IMR-90 (cell line): ENCODE measurements around the gene XPC. TPM values are rescaled to one million over a fixed set of nuclear protein-coding genes. Genes with fewer than 3 reads are reported as not detected.

ENCODE experiments used
- ATAC-seq: fragments of 200-7000 bp; cut with Tn5 transposase; 2 replicates; pipeline ENCODE4 v1.9.1; 2020; ENCODE audit warnings: low read depth, mild to moderate bottlenecking, moderate library complexity
- BruUV-seq: library from RNA; stranded (reverse); fragments of 400-500 nt; replicated peaks from 2 replicates; lab custom pipeline; 2021; lab: Mats Ljungman, UMichigan
- CTCF ChIA-PET: fragments of 300-600 bp; formaldehyde crosslinking; extraction: SDS; loops from one replicate; lab custom pipeline; 2021; ENCODE audit warnings: antibody characterized with exemption; lab: Yijun Ruan, JAX
- POLR2A ChIA-PET: fragments of 300-600 bp; sonication (Branson Sonifier 250); formaldehyde crosslinking; loops from one replicate; lab custom pipeline; 2022; ENCODE audit warnings: antibody characterized with exemption; ENCODE audit not compliant: unreplicated experiment; lab: Charles Lee
- DNase-seq: peaks from one replicate; pipeline ENCODE4 v3.0.0; 2013
- H2AFZ ChIP-seq: replicated peaks from 2 replicates; pipeline ENCODE3; 2013; ENCODE audit warnings: low read length, mild to moderate bottlenecking; ENCODE audit not compliant: poor library complexity
- H2AK5ac ChIP-seq: 2 replicates; pipeline ENCODE4 v1.6.1; 2013; ENCODE audit warnings: low read depth, low read length, inconsistent platforms
- H2AK9ac ChIP-seq: replicated peaks from 2 replicates; pipeline ENCODE3; 2013; ENCODE audit warnings: mild to moderate bottlenecking, low read depth, low read length, moderate library complexity; ENCODE audit not compliant: poor library complexity
- H2BK120ac ChIP-seq: 2 replicates; pipeline ENCODE4 v1.6.1; 2013; ENCODE audit warnings: low read depth, low read length, inconsistent platforms
- H2BK15ac ChIP-seq: 3 replicates; pipeline ENCODE4 v1.6.1; 2013; ENCODE audit warnings: low read depth, low read length, inconsistent platforms
- H2BK20ac ChIP-seq: 2 replicates; pipeline ENCODE4 v1.6.1; 2013; ENCODE audit warnings: low read depth, mild to moderate bottlenecking, inconsistent platforms, low read length, moderate library complexity
- H2BK5ac ChIP-seq: 2 replicates; pipeline ENCODE4 v1.6.1; 2013; ENCODE audit warnings: mild to moderate bottlenecking, low read depth, low read length, inconsistent platforms; ENCODE audit not compliant: poor library complexity, severe bottlenecking
- H3K14ac ChIP-seq: replicated peaks from 2 replicates; pipeline ENCODE4 v1.6.1; 2013; ENCODE audit warnings: low read depth, low read length, inconsistent platforms
- H3K18ac ChIP-seq: 2 replicates; pipeline ENCODE4 v1.6.1; 2013; ENCODE audit warnings: low read depth, low read length, control low read depth
- H3K23ac ChIP-seq: 2 replicates; pipeline ENCODE4 v1.6.1; 2013; ENCODE audit warnings: low read depth, low read length, inconsistent platforms
- H3K27ac ChIP-seq: 2 replicates; pipeline ENCODE4 v1.5.1; 2013; ENCODE audit warnings: mild to moderate bottlenecking, control low read depth, low read length; ENCODE audit not compliant: insufficient read depth
- H3K27me3 ChIP-seq: 2 replicates; pipeline ENCODE4 v1.6.1; 2013; ENCODE audit warnings: low read length; ENCODE audit not compliant: control insufficient read depth, insufficient read depth
- H3K36me3 ChIP-seq: 2 replicates; pipeline ENCODE4 v1.6.1; 2013; ENCODE audit warnings: low read length, mixed read lengths; ENCODE audit not compliant: control insufficient read depth, insufficient read depth
- H3K4ac ChIP-seq: 2 replicates; pipeline ENCODE4 v1.6.1; 2013; ENCODE audit warnings: low read depth, low read length, inconsistent platforms
- H3K4me1 ChIP-seq: 2 replicates; pipeline ENCODE4 v1.6.1; 2013; ENCODE audit warnings: low read length, mixed read lengths; ENCODE audit not compliant: control insufficient read depth, insufficient read depth
- H3K4me2 ChIP-seq: 2 replicates; pipeline ENCODE4 v1.6.1; 2013; ENCODE audit warnings: low read depth, mild to moderate bottlenecking, control low read depth, low read length, moderate library complexity
- H3K4me3 ChIP-seq: 2 replicates; pipeline ENCODE4 v1.5.1; 2013; ENCODE audit warnings: low read depth, mild to moderate bottlenecking, control low read depth, low read length, moderate library complexity; ENCODE audit not compliant: insufficient read depth
- H3K56ac ChIP-seq: 2 replicates; pipeline ENCODE4 v1.6.1; 2013; ENCODE audit warnings: low read length, inconsistent platforms; ENCODE audit not compliant: insufficient read depth; ENCODE audit errors: extremely low read depth
- H3K79me1 ChIP-seq, 2 experiments: 2 replicates each; pipeline ENCODE4 v1.6.1; 2013; ENCODE audit warnings: low read length in 2 of 2, inconsistent platforms in 1 of 2, low read depth in 1 of 2
- H3K9ac ChIP-seq: 2 replicates; pipeline ENCODE4 v1.6.1; 2013; ENCODE audit warnings: low read depth, low read length, control low read depth
- H3K9me1 ChIP-seq: 2 replicates; pipeline ENCODE4 v1.6.1; 2013; ENCODE audit warnings: low read length, inconsistent platforms; ENCODE audit not compliant: insufficient read depth
- H3K9me3 ChIP-seq: 2 replicates; pipeline ENCODE4 v1.6.1; 2013; ENCODE audit warnings: low read length; ENCODE audit not compliant: control insufficient read depth, insufficient read depth
- H4K20me1 ChIP-seq: 2 replicates; pipeline ENCODE4 v1.6.1; 2013; ENCODE audit warnings: low read length, inconsistent platforms; ENCODE audit not compliant: insufficient read depth
- H4K5ac ChIP-seq: 2 replicates; pipeline ENCODE4 v1.6.1; 2013; ENCODE audit warnings: mild to moderate bottlenecking, low read depth, low read length, control low read depth
- H4K8ac ChIP-seq, 2 experiments: 2 replicates each; pipeline ENCODE4 v1.6.1; 2013; ENCODE audit warnings: low read depth in 2 of 2, low read length in 2 of 2, control low read depth in 1 of 2, inconsistent platforms in 1 of 2
- H4K91ac ChIP-seq: 2 replicates; pipeline ENCODE4 v1.6.1; 2013; ENCODE audit warnings: low read depth, low read length, inconsistent platforms; ENCODE audit not compliant: insufficient read depth
- BHLHE40 ChIP-seq: fragments of 150-350 bp; IDR thresholded peaks from 2 replicates; pipeline ENCODE4 v1.6.1; 2016; ENCODE audit warnings: mild to moderate bottlenecking, low read depth, low read length
- CEBPB ChIP-seq: IDR thresholded peaks from 2 replicates; pipeline ENCODE4 v1.6.1; 2012; ENCODE audit warnings: low read depth, low read length, improper control_type of control experiment
- CHD1 ChIP-seq: IDR thresholded peaks from 2 replicates; pipeline ENCODE4 v1.6.1; 2012; ENCODE audit warnings: low read depth, low read length, improper control_type of control experiment
- ELK1 ChIP-seq: fragments of 150-350 bp; IDR thresholded peaks from 2 replicates; pipeline ENCODE4 v1.6.1; 2016; ENCODE audit warnings: low read depth, mild to moderate bottlenecking, low read length, moderate library complexity, borderline replicate concordance
- FOS ChIP-seq: fragments of 150-350 bp; IDR thresholded peaks from 2 replicates; pipeline ENCODE4 v1.6.1; 2016; ENCODE audit warnings: low read depth, low read length
- MAFK ChIP-seq: IDR thresholded peaks from 2 replicates; pipeline ENCODE4 v1.6.1; 2012; ENCODE audit warnings: low read depth, low read length, improper control_type of control experiment
- MAZ ChIP-seq: IDR thresholded peaks from 2 replicates; pipeline ENCODE4 v1.6.1; 2012; ENCODE audit warnings: low read depth, mild to moderate bottlenecking, low read length, improper control_type of control experiment, moderate library complexity, borderline replicate concordance
- MXI1 ChIP-seq: IDR thresholded peaks from 2 replicates; pipeline ENCODE4 v1.6.1; 2012; ENCODE audit warnings: low read depth, mild to moderate bottlenecking, low read length, moderate library complexity, borderline replicate concordance
- NFE2L2 ChIP-seq: fragments of 150-350 bp; IDR thresholded peaks from 2 replicates; pipeline ENCODE4 v1.6.1; 2016; ENCODE audit warnings: low read depth, mild to moderate bottlenecking, low read length
- POLR2A ChIP-seq: IDR thresholded peaks from 2 replicates; pipeline ENCODE4 v1.6.1; 2012; ENCODE audit warnings: mild to moderate bottlenecking, low read depth, low read length
- RAD21 ChIP-seq: IDR thresholded peaks from 2 replicates; pipeline ENCODE4 v1.6.1; 2012; ENCODE audit warnings: low read length, improper control_type of control experiment
- RCOR1 ChIP-seq: IDR thresholded peaks from 2 replicates; pipeline ENCODE4 v1.6.1; 2012; ENCODE audit warnings: mild to moderate bottlenecking, low read length, improper control_type of control experiment; ENCODE audit not compliant: insufficient replicate concordance
- RFX5 ChIP-seq: IDR thresholded peaks from 2 replicates; pipeline ENCODE4 v1.8.0; 2012; ENCODE audit warnings: low read depth, mild to moderate bottlenecking, low read length, moderate library complexity
- SMC3 ChIP-seq: fragments of 150-350 bp; IDR thresholded peaks from 2 replicates; pipeline ENCODE4 v1.6.1; 2016; ENCODE audit warnings: low read depth, mild to moderate bottlenecking, antibody characterized with exemption, low read length, moderate library complexity
- USF2 ChIP-seq: fragments of 150-350 bp; IDR thresholded peaks from 2 replicates; pipeline ENCODE4 v1.6.1; 2017; ENCODE audit warnings: mild to moderate bottlenecking, antibody characterized with exemption, low read length, low read depth
- WGBS, 2 experiments: methylation state at CpG; one replicate each; pipeline versions ENCODE4 v1.1.5 to v1.1.7; 2013; ENCODE audit warnings: missing lambda C conversion rate in 2 of 2; ENCODE audit not compliant: insufficient read length in 1 of 2; ENCODE audit errors: extremely low coverage in 2 of 2; 5-methylcytosine and 5-hydroxymethylcytosine counted together
- dilution Hi-C: fragments of 300-500 bp; cut with HindIII; formaldehyde crosslinking; loops from one replicate; pipeline ENCODE4 v1.14.3; 2018; ENCODE audit warnings: low sequenced_read_pairs; ENCODE audit not compliant: unreplicated experiment
- in situ Hi-C: fragments of 300-500 bp; cut with MboI; formaldehyde crosslinking; loops from 3 replicates; pipeline ENCODE4 v1.14.3; 2019; ENCODE audit warnings: low sequenced_read_pairs, inconsistent platforms, mixed read lengths
- intact Hi-C: fragments of 100-400 bp; cut with micrococcal nuclease; formaldehyde crosslinking; loops from 2 replicates; pipeline ENCODE4 v1.10.0; 2022
- polyA plus RNA-seq, 3 experiments: library from polyadenylated mRNA; depleted of rRNA; stranded (reverse); fragments of >200 nt; gene quantifications; 2 replicates each; pipeline ENCODE4 v1.2.3, GENCODE V29; 2012; ENCODE audit warnings: low replicate concordance in 1 of 3
- total RNA-seq: library from RNA; depleted of rRNA; stranded (reverse); fragments of >200 nt; gene quantifications from 2 replicates; pipeline ENCODE4 v1.2.3, GENCODE V29; 2012

XPC gene
- total and polyA plus RNA-seq, 2 of the 4 experiments (the other 2 are of a cell fraction), result 30.9 to 48.8 TPM

DNA sequence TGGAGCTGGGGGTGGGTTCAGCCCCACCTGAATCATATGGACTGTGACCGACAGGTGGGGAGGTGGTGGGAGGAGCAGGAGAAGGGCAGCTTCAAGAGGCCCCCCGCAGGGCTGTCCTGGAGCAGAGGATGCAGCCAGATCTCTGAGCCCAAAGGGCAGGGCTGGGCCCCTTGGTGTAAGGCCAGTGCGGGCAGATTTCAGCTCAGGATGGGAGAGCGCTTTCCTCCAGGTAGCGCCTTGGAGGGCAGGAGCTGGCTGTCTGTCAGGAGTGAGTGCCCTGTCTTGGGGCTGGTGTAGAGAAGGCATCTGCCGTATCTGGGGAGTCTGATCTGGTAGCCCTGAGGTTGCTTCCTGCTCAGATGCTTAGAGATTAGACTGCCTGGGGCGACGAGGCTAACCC, 46.3 kb downstream of the XPC start:
- H2AFZ ChIP-seq, result no peak overlapping the region
- in situ Hi-C loops (loop anchor here (25.0 kb wide), 1 partner anchor 95 kb away; no protein-coding TSS in a partner anchor), intact Hi-C loops (no loop called here), dilution Hi-C loops (no loop called here)
- H3K9me3 ChIP-seq, result no peaks in the 10 kb centered on the region
- no peak overlapping the region for H3K27ac ChIP-seq
- H2BK15ac ChIP-seq, result no peak overlapping the region
- no peak overlapping the region for H3K4ac ChIP-seq
- no peak overlapping the region for H2BK20ac ChIP-seq
- H2AK9ac ChIP-seq, result no peak overlapping the region
- no peak overlapping the region for H3K14ac ChIP-seq
- no peak overlapping the region for H3K4me3 ChIP-seq
- TF ChIP-seq USF2 (no peak), SMC3 (no peak), BHLHE40 (no peak), MAFK (no peak), ELK1 (no peak), POLR2A (no peak), MAZ (no peak), NFE2L2 (no peak), RAD21 (no peak), MXI1 (no peak), CEBPB (no peak), RFX5 (no peak), RCOR1 (no peak), CHD1 (no peak), FOS (no peak)
- H3K56ac ChIP-seq, result no peak overlapping the region
- no peaks in the 10 kb centered on the region; the same call in 1 of the 2 replicates for H3K4me1 ChIP-seq
- H3K4me2 ChIP-seq, result no peak overlapping the region
- H3K79me1 ChIP-seq, result peaks cover 12 to 50% of the 10 kb centered on the region in 2 experiments
- no peak overlapping the region for H3K9ac ChIP-seq
- H3K9me1 ChIP-seq, result peaks cover 17% of the 10 kb centered on the region
- H2AK5ac ChIP-seq, result no peak overlapping the region
- BruUV-seq, result no TSS peak
- H3K18ac ChIP-seq, result no peak overlapping the region
- peaks cover 19% of the 10 kb centered on the region for H4K20me1 ChIP-seq
- H3K23ac ChIP-seq, result no peak overlapping the region
- H4K8ac ChIP-seq, result no peak overlapping the region
- POLR2A ChIA-PET, result no interaction called here
- no peak for ATAC-seq
- no peaks in the 10 kb centered on the region for H3K27me3 ChIP-seq
- no peak overlapping the region for H4K5ac ChIP-seq
- H4K91ac ChIP-seq, result no peak overlapping the region
- H2BK5ac ChIP-seq, result no peak overlapping the region
- WGBS, 2 experiments, result 93% methylated on average over 3 of the region's 8 CpGs; no CpG with 5 or more reads in 1 of the 2 experiments
- DNase-seq, result no peak
- CTCF ChIA-PET, result no interaction called here
- H2BK120ac ChIP-seq, result no peak overlapping the region
- H3K36me3 ChIP-seq, result peaks cover 82% of the 10 kb centered on the region
